Esophagus muscularis mucosa (tissue), 4 donors: ENCODE measurements around the gene SYNE1.

Experiments
- CTCF ChIP-seq, 3 experiments: fragments of 200-600 bp in 2 of 3; fragments of 450-650 bp in 1 of 3; sonication (generic) in 2 of 3; IDR thresholded peaks; one replicate each; pipeline ENCODE4 v1.5.1; 2017 to 2019; ENCODE audit warnings: antibody characterized with exemption in 3 of 3, mild to moderate bottlenecking in 2 of 3, moderate library complexity in 1 of 3
- EP300 ChIP-seq: sonication (generic); formaldehyde crosslinking; IDR thresholded peaks from one replicate; pipeline ENCODE4 v1.6.1; 2017; ENCODE audit warnings: antibody characterized with exemption
- POLR2A ChIP-seq: fragments of 450-650 bp; IDR thresholded peaks from one replicate; pipeline ENCODE4 v1.6.1; 2017; ENCODE audit warnings: antibody characterized with exemption, moderate library complexity, mild to moderate bottlenecking, low read depth
- POLR2AphosphoS5 ChIP-seq, 2 donors: sonication (generic); formaldehyde crosslinking; IDR thresholded peaks; one replicate each; pipeline ENCODE4 v1.6.1; 2017; ENCODE audit warnings: antibody characterized with exemption in 2 of 2

DNA sequence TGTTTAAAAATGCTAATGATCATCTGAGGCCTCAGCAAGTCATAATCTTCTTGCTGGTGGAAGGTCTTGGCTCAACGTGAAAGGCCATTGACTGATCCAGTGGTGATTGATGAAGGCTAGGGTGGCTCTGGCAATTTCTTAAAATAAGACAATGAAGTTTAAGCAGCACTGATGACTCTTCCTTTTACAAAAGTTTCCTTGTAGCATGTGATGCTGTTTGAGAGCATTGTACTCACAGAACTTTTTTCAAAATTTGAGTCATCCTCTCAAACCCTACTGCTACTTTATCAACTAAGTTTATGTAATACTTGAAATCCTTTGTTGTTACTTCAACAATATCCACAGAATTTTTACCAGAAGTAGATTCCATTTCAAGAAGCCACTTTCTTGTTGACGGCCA, 447.4 kb downstream of the SYNE1 start:
- TF ChIP-seq CTCF (IDR thresholded peaks at IDR 0.05) (no peak), POLR2A (no peak), POLR2AphosphoS5 (IDR thresholded peaks at IDR 0.05) (no peak), EP300 (no peak)
